Measurements from ENCODE around the gene TMEM200C.

DNA sequence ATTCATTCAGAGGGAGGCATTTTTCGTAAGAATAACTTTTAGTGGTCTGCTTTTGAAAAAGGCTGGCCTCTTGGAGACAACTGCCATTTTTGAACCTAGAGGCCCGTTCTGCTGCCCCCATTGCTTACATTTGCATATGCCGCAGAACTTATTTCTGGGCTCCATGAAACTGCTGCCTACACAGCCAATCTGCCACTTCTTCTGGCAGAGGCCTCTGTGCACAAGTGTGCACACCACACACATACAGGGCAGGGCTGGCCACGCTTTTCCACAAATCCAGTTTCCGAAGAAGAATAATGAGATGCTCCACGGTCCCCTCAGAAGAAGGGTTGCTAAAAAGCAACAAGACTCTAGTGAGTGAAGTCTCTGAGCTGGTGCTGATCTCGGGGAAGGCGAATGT, 56.2 kb downstream of the TMEM200C start:
- TF ChIP-seq, protein P1, sequence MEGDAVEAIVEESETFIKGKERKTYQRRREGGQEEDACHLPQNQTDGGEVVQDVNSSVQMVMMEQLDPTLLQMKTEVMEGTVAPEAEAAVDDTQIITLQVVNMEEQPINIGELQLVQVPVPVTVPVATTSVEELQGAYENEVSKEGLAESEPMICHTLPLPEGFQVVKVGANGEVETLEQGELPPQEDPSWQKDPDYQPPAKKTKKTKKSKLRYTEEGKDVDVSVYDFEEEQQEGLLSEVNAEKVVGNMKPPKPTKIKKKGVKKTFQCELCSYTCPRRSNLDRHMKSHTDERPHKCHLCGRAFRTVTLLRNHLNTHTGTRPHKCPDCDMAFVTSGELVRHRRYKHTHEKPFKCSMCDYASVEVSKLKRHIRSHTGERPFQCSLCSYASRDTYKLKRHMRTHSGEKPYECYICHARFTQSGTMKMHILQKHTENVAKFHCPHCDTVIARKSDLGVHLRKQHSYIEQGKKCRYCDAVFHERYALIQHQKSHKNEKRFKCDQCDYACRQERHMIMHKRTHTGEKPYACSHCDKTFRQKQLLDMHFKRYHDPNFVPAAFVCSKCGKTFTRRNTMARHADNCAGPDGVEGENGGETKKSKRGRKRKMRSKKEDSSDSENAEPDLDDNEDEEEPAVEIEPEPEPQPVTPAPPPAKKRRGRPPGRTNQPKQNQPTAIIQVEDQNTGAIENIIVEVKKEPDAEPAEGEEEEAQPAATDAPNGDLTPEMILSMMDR (IDR thresholded peaks at IDR 0.05), result no peak
- TF ChIP-seq EP300 (IDR thresholded peaks at IDR 0.05), result no peak

Data from gastroesophageal sphincter (tissue), 3 donors.